ENCODE measurements around the gene ATP6AP1.

GRCh38 chrX:154482786-154483185, 54.3 kb downstream of the ATP6AP1 start:
- TF ChIP-seq CTCF (conservative IDR thresholded peaks at IDR 0.05), result no peak
- TF ChIP-seq EZH2 (IDR thresholded peaks at IDR 0.05; ENCODE audit: low read depth), result no peak
